Measurements from ENCODE around the gene GUCY1A1.

The GUCY1A1 gene

DNA sequence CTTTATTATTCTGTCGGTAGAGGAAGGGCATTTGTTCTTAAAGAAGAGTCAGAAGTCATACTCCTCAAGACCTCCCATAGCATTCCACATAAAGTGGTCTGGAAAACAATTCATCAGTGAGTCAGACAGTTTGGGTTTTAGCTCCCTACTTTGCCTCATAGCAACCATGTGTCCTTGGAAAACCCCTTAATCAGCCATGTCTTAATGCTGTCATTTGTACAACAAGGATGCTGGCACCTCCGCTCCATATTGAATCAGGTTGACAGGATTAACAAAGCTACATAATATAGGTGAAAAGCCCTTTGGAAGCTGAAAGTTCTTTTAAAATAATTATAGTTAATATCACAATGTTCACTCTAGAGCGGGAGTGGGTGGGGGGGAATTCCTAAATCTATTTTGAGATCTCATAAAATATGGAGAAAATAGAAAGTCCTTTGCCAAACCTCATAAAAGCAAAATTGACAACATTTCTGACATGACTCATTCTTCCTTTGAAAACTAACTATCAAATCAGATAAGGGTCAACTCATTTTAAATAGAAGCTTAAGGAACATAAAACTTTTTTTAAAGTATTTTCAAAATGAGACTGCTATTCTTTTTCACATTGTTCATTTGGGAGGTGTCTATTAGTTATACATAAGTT, 37.3 kb upstream of the GUCY1A1 start:
- no peak for TF ChIP-seq CTCF (IDR thresholded peaks at IDR 0.05; ENCODE audit: insufficient read depth, low read depth, low read length, missing control alignments)
- no peak overlapping the region for H3K4me3 ChIP-seq (ENCODE audit: low read depth, low read length)
- DNase-seq (ENCODE audit: low read depth): no peak

DNA sequence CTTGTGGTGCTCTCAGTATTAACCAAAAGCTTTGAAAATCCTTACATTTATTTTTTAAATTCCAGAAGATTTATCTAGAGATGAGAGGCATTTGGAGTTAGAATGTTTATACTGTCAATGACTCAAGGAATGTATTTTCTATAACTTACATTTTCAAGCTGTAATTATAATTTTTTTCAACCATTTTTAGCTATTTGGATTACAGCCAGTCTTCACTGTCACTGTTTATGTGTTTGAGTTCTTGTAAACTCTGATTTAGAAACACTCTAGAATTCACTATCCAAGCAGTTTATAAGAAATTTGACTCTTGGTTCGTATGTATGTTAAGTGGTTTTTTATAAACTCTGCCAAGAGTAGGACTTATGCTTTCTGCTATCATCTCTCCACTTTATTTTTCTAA, 36.7 kb upstream of the GUCY1A1 start:
- DNase-seq (ENCODE audit: low read depth): no peak
- H3K4me3 ChIP-seq (ENCODE audit: low read depth, low read length): no peak overlapping the region
- no peak for TF ChIP-seq CTCF (IDR thresholded peaks at IDR 0.05; ENCODE audit: insufficient read depth, low read depth, low read length, missing control alignments)

DNA sequence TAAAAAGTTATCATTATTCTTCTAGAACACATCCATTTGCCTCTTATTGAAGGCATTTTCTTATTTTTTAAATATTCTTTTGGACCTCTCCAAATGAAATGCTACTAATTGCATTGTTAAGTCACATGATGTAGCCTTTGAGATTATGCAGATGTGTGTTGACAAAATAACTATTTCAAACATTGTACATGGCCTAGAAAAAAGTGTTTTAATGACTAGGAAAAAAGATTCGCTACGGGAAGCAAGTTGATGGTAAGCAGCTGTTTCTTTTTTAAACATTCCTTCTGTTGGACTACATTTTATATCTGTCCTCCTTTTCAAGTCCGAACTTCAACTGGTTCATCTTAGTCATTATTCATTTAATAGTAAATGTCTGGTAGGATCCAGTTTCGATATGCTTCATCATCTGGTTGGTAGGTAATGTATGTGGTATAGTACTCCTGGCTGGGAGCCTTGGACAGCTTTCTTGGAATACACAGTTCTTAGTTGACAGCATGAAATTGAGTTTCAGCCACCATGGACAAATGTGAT, 34.3 kb upstream of the GUCY1A1 start:
- no peak for DNase-seq (ENCODE audit: low read depth)
- no peak overlapping the region for H3K4me3 ChIP-seq (ENCODE audit: low read depth, low read length)
- TF ChIP-seq CTCF (IDR thresholded peaks at IDR 0.05; ENCODE audit: insufficient read depth, low read depth, low read length, missing control alignments): no peak

DNA sequence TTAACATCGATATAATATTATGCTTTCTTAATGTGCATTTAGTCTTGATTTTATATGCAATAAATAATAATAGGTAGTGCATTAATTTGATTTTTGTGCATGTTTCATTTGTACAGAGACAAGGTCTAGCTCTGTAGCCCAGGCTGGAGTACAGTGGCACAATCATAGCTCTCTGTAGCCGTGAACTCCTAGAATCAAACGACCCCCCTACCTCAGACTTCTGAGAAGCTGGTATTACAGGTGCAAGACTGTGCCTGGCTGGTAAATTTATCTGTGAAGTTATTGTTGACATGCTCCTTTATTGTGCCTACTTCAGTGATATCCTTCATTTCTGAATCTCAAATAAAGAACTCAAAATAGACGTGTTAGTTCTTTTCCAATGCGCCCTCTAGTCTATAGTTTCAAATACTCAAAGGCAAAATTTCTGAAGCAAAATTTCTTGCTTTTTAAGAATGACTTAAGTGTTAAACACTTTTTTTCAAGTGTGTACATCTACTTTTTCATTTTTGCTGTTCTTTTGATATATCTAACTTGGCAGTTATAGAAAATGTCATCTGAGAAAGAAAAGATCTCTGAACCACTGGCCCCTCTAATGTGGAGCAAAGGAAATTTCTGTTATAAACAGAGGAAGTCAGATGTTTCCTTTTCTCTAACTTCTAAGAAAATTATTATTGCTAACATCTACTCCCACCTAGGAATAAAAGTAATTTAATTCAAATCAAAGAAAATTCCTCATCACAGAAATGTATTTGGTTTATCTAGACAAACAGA, 28.3 kb upstream of the GUCY1A1 start:
- H3K4me3 ChIP-seq (ENCODE audit: low read depth, low read length): no peak overlapping the region
- no peak for TF ChIP-seq CTCF (IDR thresholded peaks at IDR 0.05; ENCODE audit: insufficient read depth, low read depth, low read length, missing control alignments)
- DNase-seq (ENCODE audit: low read depth): no peak

DNA sequence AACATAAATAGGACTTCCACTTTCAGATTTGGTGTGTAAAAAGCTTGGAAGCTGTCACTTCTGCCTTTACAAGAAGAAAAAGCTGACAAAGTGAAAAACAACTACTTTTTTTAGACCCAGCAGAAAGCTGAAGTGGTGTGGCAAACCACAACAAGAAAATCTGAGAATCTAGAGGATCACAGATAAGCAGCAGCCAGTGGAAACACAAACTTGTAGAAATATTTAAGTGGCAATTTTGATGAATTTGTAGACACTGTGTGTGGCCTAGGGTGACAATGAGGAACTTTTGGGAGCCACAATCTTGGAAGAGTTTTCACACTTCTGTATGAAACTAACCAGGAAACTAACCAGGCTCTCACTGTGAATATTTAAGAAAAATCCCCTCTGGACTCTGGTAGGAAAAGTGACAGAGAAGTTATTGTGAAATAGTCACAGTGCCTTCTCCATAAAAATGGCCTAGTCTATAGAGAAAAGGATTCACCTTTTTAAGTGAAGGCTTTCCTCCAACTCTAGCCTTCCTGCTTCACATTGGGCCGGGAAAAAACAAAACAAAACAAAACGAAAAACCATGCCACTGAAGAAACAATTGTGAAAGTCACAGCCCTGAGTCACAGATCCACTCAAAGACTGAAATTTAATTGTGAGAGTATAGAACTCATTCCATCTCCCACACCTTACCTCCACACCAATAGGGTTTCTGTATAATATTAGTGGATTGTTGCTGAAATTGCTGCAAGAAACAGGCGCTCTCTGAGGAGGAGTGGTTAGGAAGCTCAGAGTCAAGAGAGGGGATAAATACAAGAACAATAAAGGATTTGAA, 26.7 kb upstream of the GUCY1A1 start:
- DNase-seq (ENCODE audit: low read depth): peak; percentile 78
- no peak for TF ChIP-seq CTCF (IDR thresholded peaks at IDR 0.05; ENCODE audit: insufficient read depth, low read depth, low read length, missing control alignments)

DNA sequence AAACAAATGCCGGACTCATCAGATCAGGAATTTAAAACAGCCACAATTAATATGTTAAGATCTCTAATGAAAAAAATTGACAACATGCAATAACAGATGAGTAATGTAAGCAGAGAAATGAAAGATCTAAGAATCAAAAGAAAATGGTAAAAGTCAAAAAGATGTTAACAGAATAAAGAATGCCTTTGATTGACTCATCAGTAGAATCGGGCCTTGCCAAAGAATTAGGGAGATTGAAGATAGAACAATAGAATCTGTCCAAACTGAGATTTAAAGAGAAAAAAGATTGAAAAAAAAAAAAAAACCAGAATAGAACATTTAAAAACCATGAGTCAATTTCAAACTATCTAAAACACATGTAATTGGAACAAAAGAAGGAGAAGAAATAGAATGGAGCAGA, 25.9 kb upstream of the GUCY1A1 start:
- no peak for DNase-seq (ENCODE audit: low read depth)
- TF ChIP-seq CTCF (IDR thresholded peaks at IDR 0.05; ENCODE audit: insufficient read depth, low read depth, low read length, missing control alignments): no peak
- no peak overlapping the region for H3K4me3 ChIP-seq (ENCODE audit: low read depth, low read length)

More for the DNA sequence above, 26.7 kb upstream of the GUCY1A1 start:
- H3K4me3 ChIP-seq (ENCODE audit: low read depth, low read length): peak overlapping the region; percentile 35

Data from GM12865 (cell line).